ENCODE results near the gene PSME3IP1. TPM values are rescaled to one million over a fixed set of nuclear protein-coding genes. Genes with fewer than 3 reads are reported as not detected.

The PSME3IP1 gene
- polyA plus RNA-seq, 1 donor (not counting 4 experiments of a cell fraction or from before 2014, with no cell fraction given), result 75.7 TPM

GRCh38 chr16:57150682-57151330 lies 35.0 kb downstream of the PSME3IP1 start:
- Histone ChIP-seq H3K36me3 (ENCODE audit: control insufficient read depth in 2 of 2, extremely low read depth in 1 of 2, insufficient read depth in 2 of 2, low read length in 2 of 2) (peaks cover 15 to 18% of the 10 kb centered on the region in 2 experiments), H2AFZ (ENCODE audit: control insufficient read depth, low read length) (no peak overlapping the region), H3K9me1 (ENCODE audit: control insufficient read depth, extremely low read depth, insufficient read depth, low read length) (peaks cover 5% of the 10 kb centered on the region), H3K27me3 (ENCODE audit: control insufficient read depth, extremely low read depth, insufficient read depth, low read length) (no peaks in the 10 kb centered on the region), H3K79me2 (ENCODE audit: control insufficient read depth, insufficient read depth, low read length) (no peaks in the 10 kb centered on the region), H3K27ac (ENCODE audit: control insufficient read depth, insufficient read depth, low read length) (no peak overlapping the region), H3K4me1 (ENCODE audit: control insufficient read depth, extremely low read depth, insufficient read depth, low read length) (peaks cover 16% of the 10 kb centered on the region), H4K20me1 (ENCODE audit: control insufficient read depth, extremely low read depth, insufficient read depth, low read length) (no peaks in the 10 kb centered on the region), H3K9ac (ENCODE audit: control insufficient read depth, extremely low read depth, insufficient read depth, low read length) (no peak overlapping the region), H3K4me2 (ENCODE audit: control insufficient read depth, extremely low read depth, insufficient read depth, low read depth, low read length) (no peak overlapping the region), H3K4me3 (ENCODE audit: control insufficient read depth in 2 of 3, extremely low read depth in 1 of 3, insufficient read depth in 2 of 3, low read depth in 1 of 3, low read length in 3 of 3) (no peak overlapping the region), H3K9me3 (ENCODE audit: control insufficient read depth, low read depth, low read length) (no peaks in the 10 kb centered on the region)
- dilution Hi-C loops (cut with MboI; ENCODE audit: extremely low pct_ligation_motif_present, low sequenced_read_pairs), result no loop called here
- FAIRE-seq, result no peak
- TF ChIP-seq EZH2 (IDR thresholded peaks at IDR 0.05; ENCODE audit: low read length), result no peak
- TF ChIP-seq, protein P1, sequence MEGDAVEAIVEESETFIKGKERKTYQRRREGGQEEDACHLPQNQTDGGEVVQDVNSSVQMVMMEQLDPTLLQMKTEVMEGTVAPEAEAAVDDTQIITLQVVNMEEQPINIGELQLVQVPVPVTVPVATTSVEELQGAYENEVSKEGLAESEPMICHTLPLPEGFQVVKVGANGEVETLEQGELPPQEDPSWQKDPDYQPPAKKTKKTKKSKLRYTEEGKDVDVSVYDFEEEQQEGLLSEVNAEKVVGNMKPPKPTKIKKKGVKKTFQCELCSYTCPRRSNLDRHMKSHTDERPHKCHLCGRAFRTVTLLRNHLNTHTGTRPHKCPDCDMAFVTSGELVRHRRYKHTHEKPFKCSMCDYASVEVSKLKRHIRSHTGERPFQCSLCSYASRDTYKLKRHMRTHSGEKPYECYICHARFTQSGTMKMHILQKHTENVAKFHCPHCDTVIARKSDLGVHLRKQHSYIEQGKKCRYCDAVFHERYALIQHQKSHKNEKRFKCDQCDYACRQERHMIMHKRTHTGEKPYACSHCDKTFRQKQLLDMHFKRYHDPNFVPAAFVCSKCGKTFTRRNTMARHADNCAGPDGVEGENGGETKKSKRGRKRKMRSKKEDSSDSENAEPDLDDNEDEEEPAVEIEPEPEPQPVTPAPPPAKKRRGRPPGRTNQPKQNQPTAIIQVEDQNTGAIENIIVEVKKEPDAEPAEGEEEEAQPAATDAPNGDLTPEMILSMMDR (optimal IDR thresholded peaks at IDR 0.05 in 1 of 3, IDR thresholded peaks at IDR 0.05 in 1 of 3, conservative IDR thresholded peaks at IDR 0.05 in 1 of 3; ENCODE audit: extremely low read depth in 1 of 3, insufficient read depth in 2 of 3, low read length in 3 of 3), result no peak
- no peak for DNase-seq (ENCODE audit: low read depth, low spot score)

GRCh38 chr16:57149391-57149790 lies 36.4 kb downstream of the PSME3IP1 start:
- Histone ChIP-seq H3K4me1 (ENCODE audit: control insufficient read depth, extremely low read depth, insufficient read depth, low read length) (peaks cover 16% of the 10 kb centered on the region), H3K9me3 (ENCODE audit: control insufficient read depth, low read depth, low read length) (no peaks in the 10 kb centered on the region), H3K27me3 (ENCODE audit: control insufficient read depth, extremely low read depth, insufficient read depth, low read length) (no peaks in the 10 kb centered on the region), H3K27ac (ENCODE audit: control insufficient read depth, insufficient read depth, low read length) (no peak overlapping the region), H3K4me2 (ENCODE audit: control insufficient read depth, extremely low read depth, insufficient read depth, low read depth, low read length) (no peak overlapping the region), H3K36me3 (ENCODE audit: control insufficient read depth in 2 of 2, extremely low read depth in 1 of 2, insufficient read depth in 2 of 2, low read length in 2 of 2) (peaks cover 12 to 15% of the 10 kb centered on the region in 2 experiments), H3K9me1 (ENCODE audit: control insufficient read depth, extremely low read depth, insufficient read depth, low read length) (peaks cover 5% of the 10 kb centered on the region), H3K79me2 (ENCODE audit: control insufficient read depth, insufficient read depth, low read length) (no peaks in the 10 kb centered on the region), H3K9ac (ENCODE audit: control insufficient read depth, extremely low read depth, insufficient read depth, low read length) (no peak overlapping the region), H3K4me3 (ENCODE audit: control insufficient read depth in 2 of 3, extremely low read depth in 1 of 3, insufficient read depth in 2 of 3, low read depth in 1 of 3, low read length in 3 of 3) (no peak overlapping the region), H2AFZ (ENCODE audit: control insufficient read depth, low read length) (no peak overlapping the region), H4K20me1 (ENCODE audit: control insufficient read depth, extremely low read depth, insufficient read depth, low read length) (no peaks in the 10 kb centered on the region)
- DNase-seq (ENCODE audit: low read depth, low spot score) (no peak), FAIRE-seq (no peak)
- TF ChIP-seq, protein P1 (optimal IDR thresholded peaks at IDR 0.05 in 1 of 3, IDR thresholded peaks at IDR 0.05 in 1 of 3, conservative IDR thresholded peaks at IDR 0.05 in 1 of 3; ENCODE audit: extremely low read depth in 1 of 3, insufficient read depth in 2 of 3, low read length in 3 of 3), result no peak
- no peak for TF ChIP-seq EZH2 (IDR thresholded peaks at IDR 0.05; ENCODE audit: low read length)
- dilution Hi-C loops (cut with MboI; ENCODE audit: extremely low pct_ligation_motif_present, low sequenced_read_pairs), result no loop called here
